Measurements from ENCODE around the gene LIMCH1.
"Not testable (repeated sequence)": the region's sequence is repeated elsewhere in the genome, so short reads cannot be mapped to it uniquely, and the experiment has no call there.

The LIMCH1 gene

DNA sequence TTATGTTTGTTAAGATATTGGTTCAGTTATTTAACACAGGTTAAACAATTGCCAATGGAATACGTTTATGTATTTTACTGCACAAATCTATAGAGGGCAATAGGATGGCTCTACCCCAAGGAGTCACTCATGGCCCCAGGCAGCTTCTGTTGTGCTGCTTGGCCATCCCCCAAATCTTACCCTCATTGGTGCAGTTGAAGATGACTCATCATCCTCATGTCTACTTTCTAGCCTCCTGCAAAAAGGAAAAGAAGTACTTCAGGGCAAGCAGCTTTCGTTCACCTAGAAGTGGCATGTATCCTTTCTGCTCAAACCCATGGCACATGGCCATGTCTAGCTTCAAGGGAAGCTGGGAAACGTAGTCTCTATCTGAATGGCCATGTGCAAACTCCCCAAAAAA lies 196.4 kb downstream of the LIMCH1 start:
- TF ChIP-seq, protein P1, sequence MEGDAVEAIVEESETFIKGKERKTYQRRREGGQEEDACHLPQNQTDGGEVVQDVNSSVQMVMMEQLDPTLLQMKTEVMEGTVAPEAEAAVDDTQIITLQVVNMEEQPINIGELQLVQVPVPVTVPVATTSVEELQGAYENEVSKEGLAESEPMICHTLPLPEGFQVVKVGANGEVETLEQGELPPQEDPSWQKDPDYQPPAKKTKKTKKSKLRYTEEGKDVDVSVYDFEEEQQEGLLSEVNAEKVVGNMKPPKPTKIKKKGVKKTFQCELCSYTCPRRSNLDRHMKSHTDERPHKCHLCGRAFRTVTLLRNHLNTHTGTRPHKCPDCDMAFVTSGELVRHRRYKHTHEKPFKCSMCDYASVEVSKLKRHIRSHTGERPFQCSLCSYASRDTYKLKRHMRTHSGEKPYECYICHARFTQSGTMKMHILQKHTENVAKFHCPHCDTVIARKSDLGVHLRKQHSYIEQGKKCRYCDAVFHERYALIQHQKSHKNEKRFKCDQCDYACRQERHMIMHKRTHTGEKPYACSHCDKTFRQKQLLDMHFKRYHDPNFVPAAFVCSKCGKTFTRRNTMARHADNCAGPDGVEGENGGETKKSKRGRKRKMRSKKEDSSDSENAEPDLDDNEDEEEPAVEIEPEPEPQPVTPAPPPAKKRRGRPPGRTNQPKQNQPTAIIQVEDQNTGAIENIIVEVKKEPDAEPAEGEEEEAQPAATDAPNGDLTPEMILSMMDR (conservative IDR thresholded peaks at IDR 0.05) = no peak
- no peak overlapping the region for H3K27ac ChIP-seq

DNA sequence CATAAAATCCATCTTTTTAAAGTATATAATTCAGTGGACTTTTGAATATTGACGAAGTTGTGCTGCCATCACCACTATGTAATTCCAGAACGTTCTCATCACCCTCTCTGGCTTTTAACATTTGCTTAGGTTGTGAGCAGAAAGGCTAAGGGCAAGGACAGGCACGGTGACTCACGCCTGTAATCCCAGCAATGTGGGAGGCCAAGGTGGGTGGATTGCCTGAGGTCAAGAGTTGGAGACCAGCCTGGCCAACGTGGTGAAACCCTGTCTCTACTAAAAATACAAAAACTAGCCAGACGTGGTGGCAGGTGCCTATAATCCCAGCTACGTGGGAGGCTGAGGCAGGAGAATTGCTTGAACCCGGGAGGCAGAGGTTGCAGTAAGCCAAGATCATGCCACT lies 199.5 kb downstream of the LIMCH1 start:
- H3K27ac ChIP-seq = not testable (repeated sequence)

DNA sequence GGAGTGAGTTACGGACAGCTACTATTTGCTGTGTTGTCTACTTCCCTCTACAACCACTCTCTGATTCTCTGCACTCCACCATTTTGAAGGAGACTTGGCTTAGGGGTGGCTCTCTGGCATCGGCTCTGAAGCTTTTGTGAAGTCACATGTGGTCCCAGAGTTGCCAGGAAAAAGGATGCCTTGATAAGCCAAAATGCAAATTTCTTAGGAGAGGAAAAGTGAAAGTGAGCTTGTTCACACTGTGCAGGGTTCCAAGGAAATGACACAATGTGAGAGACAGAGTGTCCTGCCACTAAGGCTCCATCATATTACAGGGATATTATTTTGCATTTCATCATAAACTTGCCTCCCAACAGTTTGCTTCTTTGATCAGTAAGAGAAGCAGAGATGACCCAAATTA lies 203.4 kb downstream of the LIMCH1 start:
- TF ChIP-seq, protein P1 (conservative IDR thresholded peaks at IDR 0.05) = no peak
- no peak overlapping the region for H3K27ac ChIP-seq

DNA sequence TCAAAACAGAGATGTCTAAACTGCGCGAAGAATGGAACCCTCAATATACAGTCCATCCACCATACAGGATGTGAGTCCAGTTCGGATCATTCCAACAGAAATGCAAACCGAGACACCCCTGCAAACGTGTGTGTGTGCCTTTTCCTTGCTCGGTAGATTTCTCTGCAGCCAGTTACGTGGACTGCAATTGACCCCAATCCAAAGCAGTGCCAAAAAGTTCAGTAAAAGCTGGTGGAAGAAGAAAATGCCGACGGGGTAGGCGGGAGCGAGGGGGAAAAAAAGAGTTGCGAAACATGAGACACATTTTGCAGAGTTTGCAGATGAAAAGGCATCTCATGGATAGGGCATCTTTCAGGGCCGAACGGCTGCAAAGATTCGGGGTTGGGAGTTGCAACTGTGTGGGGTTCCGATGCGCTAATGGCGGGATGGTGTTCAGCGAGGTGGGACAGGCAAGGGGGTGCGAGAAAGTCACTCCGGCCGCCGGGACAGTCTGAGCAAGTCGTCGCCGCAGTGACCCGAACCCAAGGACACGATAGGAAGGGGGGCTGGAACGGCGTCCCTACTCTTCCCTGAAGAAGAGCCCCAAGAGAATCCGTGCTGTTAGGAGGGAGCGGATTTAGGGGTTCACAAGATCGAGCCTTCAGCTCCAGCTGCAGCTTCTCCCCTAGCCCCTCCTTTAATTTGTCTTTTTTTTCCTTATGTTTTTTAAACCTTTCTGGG lies 206.8 kb downstream of the LIMCH1 start:
- H3K27ac ChIP-seq = no peak overlapping the region
- TF ChIP-seq, protein P1 (conservative IDR thresholded peaks at IDR 0.05) = no peak

- H3K27ac ChIP-seq = no peak overlapping the region
- TF ChIP-seq, protein P1 (conservative IDR thresholded peaks at IDR 0.05) = no peak
Measured at GRCh38 chr4:41745292-41746024, 207.5 kb downstream of the LIMCH1 start.

- TF ChIP-seq, protein P1 (conservative IDR thresholded peaks at IDR 0.05) = no peak
- no peak overlapping the region for H3K27ac ChIP-seq
Measured at GRCh38 chr4:41746025-41746439, 208.1 kb downstream of the LIMCH1 start.

DNA sequence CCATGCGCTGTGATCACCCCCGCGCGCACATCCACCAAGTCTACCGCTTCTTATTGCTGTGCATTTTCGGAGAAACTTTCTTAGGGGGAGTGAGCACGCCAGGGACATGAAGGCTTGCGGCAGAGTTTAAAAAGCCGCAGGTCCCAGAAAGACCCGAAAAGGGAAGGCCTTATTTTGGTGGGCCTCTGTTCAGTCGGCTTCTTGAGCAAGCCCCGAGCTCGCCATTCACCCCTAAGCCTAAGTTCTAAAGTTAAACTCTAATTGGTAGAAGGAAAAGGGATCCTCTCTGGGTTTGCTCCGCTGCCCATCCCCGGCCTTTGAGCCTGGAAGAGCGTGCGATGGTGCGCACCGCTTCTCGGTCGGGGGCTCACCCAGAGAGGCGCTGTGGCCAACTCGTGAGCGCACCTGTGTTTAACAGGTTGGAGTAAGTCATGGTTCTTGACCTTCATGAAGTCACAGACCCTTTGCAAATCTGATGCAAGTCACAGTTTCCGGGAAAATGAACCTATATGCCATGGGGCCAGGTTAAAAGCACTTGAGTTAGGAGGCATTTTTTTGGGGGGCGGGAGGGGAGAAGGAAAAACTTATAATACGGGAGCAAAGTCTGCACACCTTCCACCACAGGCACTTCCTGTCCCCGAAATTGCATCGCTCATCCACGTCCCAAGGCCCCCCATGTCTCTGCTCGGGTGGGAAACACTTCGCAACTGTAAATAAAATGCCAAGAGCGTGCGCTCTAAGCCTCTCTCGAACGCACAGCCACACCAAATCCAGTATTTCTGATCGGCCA lies 208.7 kb downstream of the LIMCH1 start:
- TF ChIP-seq, protein P1 (conservative IDR thresholded peaks at IDR 0.05) = no peak
- H3K27ac ChIP-seq = no peak overlapping the region

Measured in VCaP (cell line).